Lung microvascular endothelial cell (primary cell): ENCODE data around the gene TIMELESS. TPM values are rescaled to one million over a fixed set of nuclear protein-coding genes. Genes with fewer than 3 reads are reported as not detected.

Experiments
- total RNA-seq: library from RNA; depleted of rRNA; stranded (reverse); fragments of >200 nt; gene quantifications from 2 replicates; pipeline ENCODE4 v1.2.1, GENCODE V29; 2014

TIMELESS gene
- total RNA-seq, 1 donor from 2014 or later: 7.3 TPM

Other genes with a start within 250 kb of the TIMELESS start
- gene RNF41, start 227.5 kb downstream of the TIMELESS start, total RNA-seq: 42.5 and 73.0 TPM in 2 replicates
- 17.5 and 21.1 TPM in 2 replicates for gene NABP2, start 225.1 kb downstream of the TIMELESS start, total RNA-seq
- not detected in 2 replicates for gene SLC39A5, start 219.4 kb downstream of the TIMELESS start, total RNA-seq
- 8.3 and 10.7 TPM in 2 replicates for gene ANKRD52, start 191.0 kb downstream of the TIMELESS start, total RNA-seq
- gene COQ10A, start 182.5 kb downstream of the TIMELESS start, total RNA-seq: 5.9 and 7.9 TPM in 2 replicates
- 75.6 and 111 TPM in 2 replicates for gene CS, start 149.1 kb downstream of the TIMELESS start, total RNA-seq
- 55.6 and 69.2 TPM in 2 replicates for gene CNPY2, start 133.4 kb downstream of the TIMELESS start, total RNA-seq
- 5.7 and 10.9 TPM in 2 replicates for gene PAN2, start 115.4 kb downstream of the TIMELESS start, total RNA-seq
- gene IL23A, start 110.5 kb downstream of the TIMELESS start, total RNA-seq: under 0.01 TPM in 1 of 2 replicates, not detected in the other
- gene STAT2, start 89.3 kb downstream of the TIMELESS start, total RNA-seq: 34.7 and 79.4 TPM in 2 replicates
- not detected in 2 replicates for gene APOF, start 86.6 kb downstream of the TIMELESS start, total RNA-seq
- gene MIP, start 5.2 kb upstream of the TIMELESS start, total RNA-seq: under 0.01 and 0.40 TPM in 2 replicates
- 1.3 and 1.8 TPM in 2 replicates for gene SPRYD4, start 19.2 kb upstream of the TIMELESS start, total RNA-seq
- 0.20 TPM in 1 of 2 replicates, not detected in the other for gene GLS2, start 38.7 kb upstream of the TIMELESS start, total RNA-seq
- 26.2 and 33.1 TPM in 2 replicates for gene RBMS2, start 72.4 kb upstream of the TIMELESS start, total RNA-seq
- gene BAZ2A, start 180.9 kb upstream of the TIMELESS start, total RNA-seq: 15.9 and 22.6 TPM in 2 replicates
- gene ATP5F1B, start 196.6 kb upstream of the TIMELESS start, total RNA-seq: 444 and 495 TPM in 2 replicates
- 45.2 and 50.3 TPM in 2 replicates for gene PTGES3, start 238.9 kb upstream of the TIMELESS start, total RNA-seq